ENCODE data around the gene LAMA1. TPM values are rescaled to one million over a fixed set of nuclear protein-coding genes. Genes with fewer than 3 reads are reported as not detected.

LAMA1 gene
- total RNA-seq, 1 donor from 2014 or later: not detected

DNA sequence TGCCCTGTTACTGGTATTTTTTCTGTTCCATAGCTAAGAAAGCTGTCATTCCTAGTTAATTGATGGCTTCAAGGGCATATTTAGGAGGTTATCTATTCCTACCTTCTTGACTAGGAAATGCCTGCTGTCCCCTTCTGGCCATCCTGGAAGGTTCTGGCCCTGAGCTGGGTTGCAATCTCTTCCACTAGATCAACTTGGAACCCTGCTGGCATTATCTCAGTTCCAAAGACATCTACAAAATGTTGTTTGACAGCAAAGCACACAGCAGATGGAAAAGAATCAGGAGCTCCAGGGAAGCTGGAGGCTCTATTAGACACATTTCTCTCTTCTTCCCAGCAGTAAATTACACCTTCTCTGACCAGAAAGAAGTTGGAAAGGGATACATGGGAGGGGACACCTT, 196.0 kb downstream of the LAMA1 start:
- intact Hi-C loops (cut with micrococcal nuclease): no loop called here
- peaks cover 18% of the 10 kb centered on the region for H3K27me3 ChIP-seq (ENCODE audit: low read depth)
- no peak for DNase-seq
- no peak overlapping the region for H3K27ac ChIP-seq (replicated peaks)
- H3K36me3 ChIP-seq: no peaks in the 10 kb centered on the region
- no peak for TF ChIP-seq CTCF (IDR thresholded peaks at IDR 0.05; ENCODE audit: borderline replicate concordance)
- no peak overlapping the region for H3K4me3 ChIP-seq
- no peaks in the 10 kb centered on the region for H3K4me1 ChIP-seq
- H3K9me3 ChIP-seq (replicated peaks): no peaks in the 10 kb centered on the region

- intact Hi-C loops (cut with micrococcal nuclease): no loop called here
- no peaks in the 10 kb centered on the region for H3K4me1 ChIP-seq
- no peaks in the 10 kb centered on the region for H3K36me3 ChIP-seq
- H3K27ac ChIP-seq (replicated peaks): no peak overlapping the region
- DNase-seq: no peak
- no peaks in the 10 kb centered on the region for H3K9me3 ChIP-seq (replicated peaks)
- no peak overlapping the region for H3K4me3 ChIP-seq
- H3K27me3 ChIP-seq (ENCODE audit: low read depth): peaks cover 18% of the 10 kb centered on the region
- TF ChIP-seq CTCF (IDR thresholded peaks at IDR 0.05; ENCODE audit: borderline replicate concordance): peak; percentile 64
These were observed 197.3 kb downstream of the LAMA1 start for GRCh38 chr18:6920099-6920955.

- TF ChIP-seq CTCF (IDR thresholded peaks at IDR 0.05; ENCODE audit: borderline replicate concordance): no peak
- Histone ChIP-seq H3K4me3 (no peak overlapping the region), H3K9me3 (replicated peaks) (no peaks in the 10 kb centered on the region), H3K27me3 (ENCODE audit: low read depth) (peaks cover 18% of the 10 kb centered on the region), H3K27ac (replicated peaks) (no peak overlapping the region), H3K4me1 (no peaks in the 10 kb centered on the region), H3K36me3 (no peaks in the 10 kb centered on the region)
- no peak for DNase-seq
- intact Hi-C loops (cut with micrococcal nuclease): no loop called here
These were observed 200.5 kb downstream of the LAMA1 start for GRCh38 chr18:6917072-6917471.

GRCh38 chr18:6901286-6901926, 216.2 kb downstream of the LAMA1 start:
- TF ChIP-seq CTCF (IDR thresholded peaks at IDR 0.05; ENCODE audit: borderline replicate concordance): no peak
- H3K27ac ChIP-seq (replicated peaks): no peak overlapping the region
- no peak for DNase-seq
- intact Hi-C loops (cut with micrococcal nuclease): no loop called here
- H3K27me3 ChIP-seq (ENCODE audit: low read depth): no peaks in the 10 kb centered on the region
- H3K4me1 ChIP-seq: no peaks in the 10 kb centered on the region
- H3K36me3 ChIP-seq: no peaks in the 10 kb centered on the region
- peaks cover 18% of the 10 kb centered on the region for H3K9me3 ChIP-seq (replicated peaks)
- no peak overlapping the region for H3K4me3 ChIP-seq

DNA sequence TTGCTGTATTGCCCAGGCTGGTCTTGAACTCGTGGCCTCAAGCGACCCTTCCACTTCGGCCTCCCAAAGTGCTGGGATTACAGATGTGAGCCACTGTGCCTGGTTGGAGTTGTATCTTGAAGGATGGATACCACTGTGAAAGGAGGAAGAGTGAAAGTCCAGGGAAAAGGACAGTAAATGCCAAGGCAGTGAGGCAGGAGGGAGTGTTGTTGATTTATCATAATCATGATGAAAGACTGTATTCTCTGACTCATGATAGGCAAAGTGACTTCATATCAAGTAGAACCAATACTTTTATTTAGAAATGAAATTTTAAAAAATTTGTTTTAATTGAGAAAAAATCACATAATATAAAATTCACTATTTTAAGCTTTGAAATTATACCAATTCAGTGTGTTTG, 225.8 kb downstream of the LAMA1 start:
- Histone ChIP-seq H3K36me3 (no peaks in the 10 kb centered on the region), H3K9me3 (replicated peaks) (no peaks in the 10 kb centered on the region), H3K27ac (replicated peaks) (no peak overlapping the region), H3K4me3 (no peak overlapping the region), H3K4me1 (no peaks in the 10 kb centered on the region), H3K27me3 (ENCODE audit: low read depth) (no peaks in the 10 kb centered on the region)
- intact Hi-C loops (cut with micrococcal nuclease): no loop called here
- TF ChIP-seq CTCF (IDR thresholded peaks at IDR 0.05; ENCODE audit: borderline replicate concordance): no peak
- no peak for DNase-seq

Other genes with a start within 250 kb of the LAMA1 start
- gene LRRC30, start 113.3 kb upstream of the LAMA1 start, total RNA-seq: not detected